H1 (cell line): ENCODE data around the gene ZNF530. TPM values are rescaled to one million over a fixed set of nuclear protein-coding genes. Genes with fewer than 3 reads are reported as not detected.

Experiments used
- KDM4A ChIP-seq: IDR thresholded peaks from one replicate; pipeline ENCODE4 v1.7.1; 2012; ENCODE audit warnings: low read depth, mild to moderate bottlenecking, moderate library complexity, low read length, inconsistent platforms; ENCODE audit not compliant: severe bottlenecking
- polyA plus RNA-seq, 7 experiments: library from polyadenylated mRNA; depleted of rRNA in 3 of 7; stranded (reverse) in 5 of 7; unstranded in 2 of 7; fragments of >200 nt in 5 of 7; fragments of 200-250 nt in 2 of 7; gene quantifications; 1 replicate in 5 of 7; 2 replicates in 1 of 7; 4 replicates in 1 of 7; pipeline versions ENCODE4 v1.2.1 to v1.2.3, GENCODE V29; 2011 to 2013; ENCODE audit warnings: missing spikeins in 2 of 7, mixed read lengths in 2 of 7
- total RNA-seq: library from RNA; stranded (reverse); fragmentation: NEBNext Ultra II Directional; extraction: Animal tissue kit (Norgen Biotek cat#: 25700); gene quantifications from 2 replicates; pipeline ENCODE4 v1.2.1, GENCODE V29; 2021

Gene ZNF530
- total and polyA plus RNA-seq, 2 of the 8 experiments (the other 6 are each of a cell fraction or from before 2014, with no cell fraction given) = 4.2 to 9.3 TPM

- peak; percentile 82 for TF ChIP-seq KDM4A
These were observed 21.0 kb upstream of the ZNF530 start, which contains the start of gene ZNF416 (continued) for GRCh38 chr19:57578487-57579205.
